DND-41 (cell line): ENCODE measurements around the gene POLR2B.

Experiments used
- EZH2 ChIP-seq: IDR thresholded peaks from 3 replicates; pipeline ENCODE4 v1.6.1; 2012; ENCODE audit warnings: borderline replicate concordance, low read depth, mild to moderate bottlenecking, moderate library complexity, low read length, inconsistent platforms; ENCODE audit not compliant: severe bottlenecking
- TF ChIP-seq, protein P1 (sequence below): IDR thresholded peaks from 2 replicates; pipeline ENCODE4 v1.5.1; 2012; ENCODE audit warnings: borderline replicate concordance, low read length, moderate library complexity, mild to moderate bottlenecking; ENCODE audit not compliant: poor library complexity, severe bottlenecking; ENCODE audit errors: extremely low read depth

- TF ChIP-seq EZH2, result no peak
- TF ChIP-seq, protein P1, sequence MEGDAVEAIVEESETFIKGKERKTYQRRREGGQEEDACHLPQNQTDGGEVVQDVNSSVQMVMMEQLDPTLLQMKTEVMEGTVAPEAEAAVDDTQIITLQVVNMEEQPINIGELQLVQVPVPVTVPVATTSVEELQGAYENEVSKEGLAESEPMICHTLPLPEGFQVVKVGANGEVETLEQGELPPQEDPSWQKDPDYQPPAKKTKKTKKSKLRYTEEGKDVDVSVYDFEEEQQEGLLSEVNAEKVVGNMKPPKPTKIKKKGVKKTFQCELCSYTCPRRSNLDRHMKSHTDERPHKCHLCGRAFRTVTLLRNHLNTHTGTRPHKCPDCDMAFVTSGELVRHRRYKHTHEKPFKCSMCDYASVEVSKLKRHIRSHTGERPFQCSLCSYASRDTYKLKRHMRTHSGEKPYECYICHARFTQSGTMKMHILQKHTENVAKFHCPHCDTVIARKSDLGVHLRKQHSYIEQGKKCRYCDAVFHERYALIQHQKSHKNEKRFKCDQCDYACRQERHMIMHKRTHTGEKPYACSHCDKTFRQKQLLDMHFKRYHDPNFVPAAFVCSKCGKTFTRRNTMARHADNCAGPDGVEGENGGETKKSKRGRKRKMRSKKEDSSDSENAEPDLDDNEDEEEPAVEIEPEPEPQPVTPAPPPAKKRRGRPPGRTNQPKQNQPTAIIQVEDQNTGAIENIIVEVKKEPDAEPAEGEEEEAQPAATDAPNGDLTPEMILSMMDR, result no peak
Observed at GRCh38 chr4:57040510-57040909, 61.8 kb downstream of the POLR2B start.
